ENCODE measurements around the gene TEX9.
"Not testable (repeated sequence)": the region's sequence is repeated elsewhere in the genome, so short reads cannot be mapped to it uniquely, and the experiment has no call there.

TEX9 gene

DNA sequence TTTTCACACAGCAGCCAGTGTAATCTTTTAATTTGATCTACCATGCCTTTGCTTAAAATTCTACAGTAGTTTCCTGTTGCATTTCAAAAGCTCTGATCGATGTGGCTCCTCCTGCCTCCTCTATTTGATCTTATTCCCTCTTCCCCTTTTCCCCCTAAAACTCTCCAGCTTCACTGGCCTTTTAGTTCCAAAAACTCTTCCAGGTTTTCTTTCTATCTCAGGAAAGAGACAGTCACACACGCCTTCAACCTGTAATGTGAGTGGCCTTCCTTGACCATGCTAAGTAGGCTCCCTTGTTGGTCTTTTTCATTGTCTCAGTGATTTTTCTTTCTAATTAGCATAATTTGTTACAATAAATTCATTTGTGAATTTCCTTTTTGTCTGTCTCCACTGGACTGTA lies 985 bp downstream of the TEX9 start:
- no peak for DNase-seq

DNA sequence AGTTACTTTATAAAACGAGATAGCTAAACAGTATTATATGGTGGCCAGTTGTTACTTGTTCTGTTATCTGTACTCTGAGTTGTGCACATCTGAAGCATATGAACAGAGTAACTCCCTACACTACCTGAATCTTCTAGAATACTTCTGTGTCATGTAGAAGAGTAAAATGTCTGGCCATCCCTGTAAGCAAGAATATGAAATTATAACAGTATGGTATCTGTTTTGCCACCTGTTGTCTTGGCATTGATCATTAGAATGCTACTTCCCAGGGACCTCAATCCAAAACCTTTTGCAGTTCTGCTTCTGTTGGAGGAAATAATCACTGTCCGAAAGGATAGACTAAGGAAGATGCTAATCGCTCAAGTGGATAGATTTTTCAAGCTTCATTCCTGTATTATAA lies 1.9 kb downstream of the TEX9 start:
- no peak for DNase-seq

DNA sequence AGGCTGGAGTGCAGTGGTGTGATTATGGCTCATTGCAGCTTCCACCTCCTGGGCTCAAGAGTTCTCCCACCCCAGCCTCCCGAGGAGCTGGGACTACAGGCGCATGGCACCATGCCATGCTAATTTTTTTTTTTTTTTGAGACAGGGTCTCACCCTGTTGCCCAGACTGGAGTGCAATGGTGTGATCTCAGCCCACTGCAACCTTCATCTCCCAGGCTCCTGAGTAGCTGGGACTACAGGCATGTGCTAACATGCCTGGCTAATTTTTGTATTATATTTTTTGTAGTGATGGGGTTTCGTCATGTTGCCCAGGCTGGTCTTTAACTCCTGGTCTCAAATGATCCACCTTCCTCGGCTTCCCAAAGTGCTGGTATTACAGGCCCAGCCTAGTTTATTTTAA lies 4.0 kb downstream of the TEX9 start:
- DNase-seq = no peak

DNA sequence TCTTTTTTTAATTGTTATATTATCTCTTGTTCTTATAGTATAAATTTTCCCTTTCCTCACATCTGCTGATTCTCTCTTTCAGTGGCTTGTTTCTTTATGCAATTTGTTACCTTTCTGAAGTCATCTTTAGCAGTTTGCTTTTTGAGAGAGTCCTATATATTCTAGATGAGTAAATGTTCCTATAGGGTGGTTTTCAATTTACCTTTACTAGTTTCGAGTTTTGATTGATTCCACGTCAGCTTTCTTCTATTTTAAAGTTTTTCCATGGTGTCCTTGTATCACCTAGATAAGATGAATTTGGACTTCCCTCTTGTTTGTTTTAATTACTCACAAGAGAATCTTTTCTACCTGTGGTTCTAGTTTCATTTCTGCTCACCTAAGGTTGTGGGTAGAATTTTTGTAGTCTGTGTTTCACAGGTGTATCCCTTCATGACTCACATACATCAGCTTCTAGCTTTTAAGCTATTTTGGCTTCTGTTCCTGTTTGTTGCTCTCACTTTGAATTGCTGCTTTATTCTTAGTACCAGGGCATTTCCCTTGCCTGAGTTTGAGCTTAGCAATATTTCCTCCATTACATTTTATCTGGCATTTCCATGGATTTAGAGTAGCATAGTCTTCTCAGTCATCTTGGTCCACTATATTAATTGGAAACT lies 6.4 kb downstream of the TEX9 start:
- DNase-seq = no peak

DNA sequence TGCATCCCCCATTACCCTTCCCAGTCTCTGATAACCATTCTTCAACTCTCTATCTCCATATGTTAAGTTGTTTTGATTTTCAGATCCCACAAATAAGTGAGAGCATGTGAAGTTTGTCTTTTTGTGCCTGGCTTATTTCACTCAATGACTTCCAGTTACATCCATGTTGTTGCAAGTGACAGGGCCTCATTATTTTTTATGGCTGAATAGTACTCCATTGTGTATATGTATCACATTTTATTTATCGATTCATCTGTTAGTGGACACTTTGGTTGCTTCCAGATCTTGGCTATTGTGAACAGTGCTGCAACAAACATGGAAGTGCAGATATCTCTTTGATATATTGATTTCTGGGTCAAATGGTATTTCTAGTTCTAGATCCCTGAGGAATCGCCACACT lies 9.5 kb downstream of the TEX9 start:
- not testable (repeated sequence) for DNase-seq

DNA sequence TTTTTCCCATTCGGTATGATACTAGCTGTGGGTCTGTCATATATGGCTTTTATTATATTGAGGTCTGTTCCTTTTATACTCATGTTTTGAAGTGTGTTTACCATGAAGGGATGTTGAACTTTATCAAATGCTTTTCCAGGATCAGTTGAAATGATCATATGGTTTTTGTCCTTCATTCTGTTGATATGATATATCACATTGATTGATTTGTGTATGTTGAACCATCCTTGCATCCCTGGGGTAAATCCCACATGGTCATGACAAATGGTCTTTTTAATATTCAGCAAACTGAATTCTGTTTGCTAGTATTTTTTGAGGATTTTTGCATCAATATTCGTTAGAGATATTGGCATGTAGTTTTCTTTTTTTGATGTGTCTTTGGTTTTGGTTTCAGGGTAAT lies 12.6 kb downstream of the TEX9 start:
- DNase-seq = not testable (repeated sequence)

DNA sequence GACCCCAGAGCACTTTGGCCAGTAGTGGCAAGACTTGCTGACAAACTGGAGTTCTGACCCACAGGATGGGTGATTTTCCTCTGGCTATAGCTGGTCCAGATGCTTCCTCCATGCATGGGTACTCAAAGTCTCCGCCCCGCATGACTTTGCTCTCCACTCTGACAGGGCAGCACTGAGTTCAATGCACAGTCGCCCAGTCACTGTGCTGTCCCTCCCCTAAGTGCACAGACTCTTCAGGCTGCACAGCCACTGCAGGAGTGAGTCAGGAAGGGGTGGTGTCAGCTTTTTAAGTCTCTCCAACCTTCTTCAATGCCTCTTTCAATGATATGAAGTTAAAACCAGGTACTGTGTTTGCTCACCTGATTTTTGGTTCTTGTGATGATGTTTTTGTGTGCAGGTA lies 17.8 kb downstream of the TEX9 start:
- no peak for DNase-seq

DNA sequence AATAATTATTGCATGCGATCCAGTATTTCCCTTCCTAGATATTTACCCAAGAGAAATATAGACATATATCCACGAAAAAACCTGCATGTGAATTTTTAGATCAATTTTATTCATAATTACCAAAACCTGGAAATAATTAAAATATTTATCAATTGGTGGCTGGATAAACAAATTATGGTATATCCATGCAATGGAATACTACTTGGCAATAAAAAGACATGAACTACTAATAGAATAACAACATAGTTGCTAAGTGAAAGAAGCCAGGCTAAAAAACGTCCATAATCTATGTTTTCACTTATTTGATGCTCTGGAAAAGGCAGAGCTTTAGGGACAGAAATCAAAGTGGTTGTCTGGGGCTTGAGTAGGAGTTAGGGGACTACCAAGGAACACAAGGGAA lies 20.7 kb downstream of the TEX9 start:
- no peak for DNase-seq

DNA sequence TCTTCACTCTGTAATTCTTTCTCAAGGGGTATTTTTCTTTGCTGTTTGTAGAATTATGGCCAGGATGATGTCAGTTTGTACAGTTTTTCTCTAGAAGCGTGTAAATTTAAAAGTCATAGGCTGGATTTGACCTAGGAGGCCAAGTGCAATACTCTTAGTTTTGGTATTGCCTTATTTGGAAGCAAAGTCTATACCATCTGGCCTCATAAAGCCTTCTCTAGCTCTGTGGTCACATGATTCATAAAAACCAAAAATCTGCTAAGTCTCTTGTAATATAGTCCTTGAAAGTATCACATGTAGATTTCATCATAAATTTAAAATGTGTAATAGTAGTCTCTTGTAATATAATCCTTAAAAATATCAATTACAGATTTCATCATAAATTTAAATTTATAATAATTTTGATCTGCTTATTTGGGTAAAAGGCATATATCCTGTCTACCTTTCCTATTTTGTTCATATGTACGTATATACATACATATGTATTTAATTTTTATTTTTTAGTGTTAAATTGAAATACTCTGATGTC lies 25.6 kb downstream of the TEX9 start:
- DNase-seq = no peak

DNA sequence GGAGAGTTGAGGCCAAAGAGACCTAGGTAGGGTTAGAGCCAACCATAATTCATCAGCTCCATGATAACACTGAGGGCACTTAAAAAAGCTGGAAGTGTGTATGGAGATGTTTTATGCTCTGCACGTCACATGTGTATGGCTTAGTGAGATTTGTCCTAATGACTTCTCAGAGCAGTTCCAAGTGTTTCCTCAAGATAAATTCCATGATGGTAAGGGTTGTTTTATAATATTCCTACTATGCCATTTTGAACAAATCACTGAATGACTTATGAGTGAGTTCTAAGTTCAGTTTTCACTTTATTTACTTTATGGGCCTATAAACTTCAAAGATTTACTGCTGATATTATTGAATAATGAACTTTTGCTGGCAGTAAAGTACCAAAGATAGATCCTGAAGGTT lies 28.1 kb downstream of the TEX9 start:
- no peak for DNase-seq

DNA sequence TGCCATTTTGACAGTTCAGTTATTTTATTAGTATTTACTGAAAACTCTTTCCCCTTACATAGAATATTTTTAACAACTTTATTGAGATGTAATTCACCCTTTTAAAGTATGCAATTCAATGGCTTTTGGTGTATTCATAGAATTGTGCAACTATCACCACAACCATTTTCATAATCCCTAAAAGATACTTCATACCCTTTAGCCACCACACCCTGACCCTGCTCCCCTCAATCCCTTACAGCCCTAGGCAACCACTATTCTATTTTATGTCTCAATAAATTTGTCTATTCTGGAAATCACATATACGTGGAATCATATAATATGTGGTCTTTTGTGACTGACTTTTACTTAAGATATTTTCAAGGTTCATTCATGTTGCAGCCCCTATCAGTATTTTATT lies 29.7 kb downstream of the TEX9 start:
- DNase-seq = no peak

DNA sequence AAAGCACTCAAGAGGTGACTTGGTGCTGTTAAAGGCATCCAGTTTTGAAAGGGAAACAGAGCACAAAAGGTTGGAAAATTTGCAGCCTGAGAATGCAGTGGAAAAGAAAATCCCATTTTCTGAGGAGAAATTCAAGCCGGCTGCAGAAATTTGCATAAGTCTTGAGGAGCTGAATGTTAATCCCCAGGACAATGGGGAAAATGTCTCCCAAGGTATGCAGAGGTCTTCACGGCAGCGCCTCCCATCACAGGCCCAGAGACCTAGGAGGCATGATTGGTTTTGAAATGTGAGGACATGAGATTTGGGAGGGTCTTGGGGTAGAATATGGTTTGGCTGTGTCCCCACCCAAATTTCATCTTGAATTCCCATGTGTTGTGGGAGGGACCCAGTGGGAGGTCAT lies 32.1 kb downstream of the TEX9 start:
- DNase-seq = not testable (repeated sequence)

DNA sequence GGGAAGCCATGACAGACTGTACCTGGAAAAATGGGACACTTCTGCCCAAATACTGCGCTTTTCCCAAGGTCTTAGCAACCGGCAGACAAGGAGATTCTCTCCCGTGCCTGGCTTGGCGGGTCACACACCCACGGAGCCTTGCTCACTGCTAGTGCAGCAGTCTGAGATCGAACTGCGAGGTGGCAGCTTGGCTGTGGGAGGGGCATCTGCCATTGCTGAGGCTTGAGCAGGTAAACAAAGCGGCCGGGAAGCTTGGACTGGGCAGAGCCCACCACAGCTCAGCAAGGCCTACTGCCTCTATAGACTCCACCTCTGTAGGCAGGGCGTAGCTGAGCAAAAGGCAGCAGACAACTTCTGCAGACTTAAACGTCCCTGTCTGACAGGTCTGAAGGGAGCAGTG lies 34.0 kb downstream of the TEX9 start:
- DNase-seq = not testable (repeated sequence)

DNA sequence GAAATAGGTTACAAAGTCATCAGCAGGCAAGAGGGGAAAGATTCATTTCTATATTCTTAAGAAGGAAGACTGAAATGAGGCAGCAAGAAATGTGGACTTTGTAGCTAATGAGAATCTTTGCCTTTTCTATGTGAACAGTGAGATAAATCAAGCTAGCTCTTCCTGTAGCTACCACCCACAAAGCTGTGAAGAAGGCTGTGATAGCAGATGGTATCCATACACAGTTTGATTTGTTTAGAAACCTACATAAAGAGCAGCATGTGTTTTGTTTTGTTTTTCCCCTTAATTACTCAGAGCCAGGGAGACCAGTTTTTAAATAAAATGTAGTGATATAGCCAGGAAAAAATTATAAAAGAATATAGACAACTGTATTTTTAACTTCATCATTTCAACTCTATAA lies 45.5 kb downstream of the TEX9 start:
- no peak for DNase-seq

DNA sequence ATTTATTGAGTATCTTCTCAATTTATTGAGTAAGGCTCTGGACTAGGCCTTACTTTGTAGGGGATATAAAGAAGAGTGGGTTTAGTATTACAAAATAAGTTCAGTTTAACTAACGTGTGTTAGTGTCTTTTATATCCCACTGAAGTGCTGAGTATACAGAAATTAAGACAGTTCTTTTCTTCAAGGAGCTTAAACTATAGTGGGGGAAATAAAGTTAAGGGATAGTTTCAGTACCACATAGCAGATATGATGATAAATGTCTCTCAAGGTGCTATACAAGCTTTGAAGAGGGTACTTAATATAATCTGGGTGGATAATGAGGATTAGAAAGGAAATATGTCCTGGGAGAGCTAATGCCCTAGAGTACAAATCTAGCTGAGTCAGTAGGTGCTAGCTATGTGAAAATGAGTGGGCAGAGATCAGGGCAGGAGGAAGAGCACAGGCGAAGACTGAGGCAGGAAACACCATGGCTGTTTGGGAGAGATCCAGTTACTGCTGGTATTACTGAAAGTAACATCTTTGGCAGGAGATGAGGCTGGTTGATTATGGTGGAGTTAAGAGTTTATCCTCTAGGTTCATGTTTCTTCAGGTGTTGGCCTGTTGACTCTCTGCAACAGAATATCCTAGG lies 46.0 kb downstream of the TEX9 start:
- no peak for DNase-seq

DNA sequence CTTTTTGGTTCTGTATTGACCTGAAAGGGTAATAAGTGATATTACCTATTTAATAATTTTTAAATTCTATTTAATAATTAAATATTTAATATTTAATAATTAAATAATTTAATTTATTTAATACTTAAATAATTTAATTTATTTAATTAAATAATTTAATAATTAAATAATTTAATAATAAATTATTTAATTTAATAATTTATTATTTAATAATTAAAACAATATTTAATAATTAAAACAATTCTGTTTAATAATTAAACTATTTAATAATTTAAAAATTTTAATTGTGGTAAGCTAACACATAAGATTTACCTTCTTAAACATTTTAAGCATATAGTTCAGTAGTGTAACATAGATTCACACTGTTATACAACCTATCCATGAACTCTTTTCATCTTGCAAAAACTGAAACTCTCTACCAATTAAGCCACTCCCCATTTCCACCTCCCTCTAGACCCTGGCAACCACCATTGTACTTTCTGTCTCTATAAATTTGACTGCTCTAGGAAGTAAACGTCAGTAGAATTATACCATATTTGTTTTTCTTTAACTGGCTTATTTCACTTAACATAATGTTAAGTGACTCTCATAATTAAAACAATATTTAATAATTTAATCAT lies 48.0 kb downstream of the TEX9 start:
- DNase-seq = not testable (repeated sequence)

DNA sequence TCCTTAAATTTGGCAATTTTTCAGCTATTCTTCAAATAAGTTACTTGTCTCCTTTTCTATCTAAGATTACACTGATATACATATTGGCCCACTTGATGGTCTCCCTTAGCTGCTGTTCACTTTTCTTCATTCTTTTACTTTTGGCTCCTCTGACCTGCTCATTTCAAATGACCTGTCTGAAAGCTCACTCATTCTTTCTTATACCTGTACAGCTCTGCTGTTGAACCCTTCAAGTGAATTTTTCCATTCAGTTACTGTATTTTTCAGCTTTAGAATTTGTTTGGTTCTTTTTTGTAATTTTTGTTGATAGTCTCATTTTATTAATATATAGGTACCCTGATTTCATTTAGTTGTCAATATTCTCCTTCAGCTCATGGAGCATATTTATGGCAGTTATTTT lies 60.0 kb downstream of the TEX9 start:
- no peak for DNase-seq

DNA sequence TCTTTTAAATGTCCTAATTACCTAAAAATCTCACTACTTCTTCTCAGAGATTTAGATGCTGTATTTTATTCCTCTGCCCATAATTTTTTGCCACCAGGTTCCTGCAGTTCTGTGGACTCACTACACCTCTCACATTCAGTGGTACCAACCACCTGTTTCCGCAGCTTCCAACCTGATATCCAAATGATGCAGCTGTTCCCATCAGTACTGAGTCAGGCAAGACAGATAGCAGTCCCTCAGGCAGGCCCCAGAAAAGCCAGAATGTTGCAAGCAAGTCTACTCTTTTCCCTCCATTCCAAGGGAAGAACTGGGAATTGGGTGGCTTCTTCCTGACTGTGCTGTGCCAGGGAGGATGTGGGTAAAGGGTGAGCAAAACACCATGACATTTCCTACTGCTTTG lies 60.8 kb downstream of the TEX9 start:
- no peak for DNase-seq

DNA sequence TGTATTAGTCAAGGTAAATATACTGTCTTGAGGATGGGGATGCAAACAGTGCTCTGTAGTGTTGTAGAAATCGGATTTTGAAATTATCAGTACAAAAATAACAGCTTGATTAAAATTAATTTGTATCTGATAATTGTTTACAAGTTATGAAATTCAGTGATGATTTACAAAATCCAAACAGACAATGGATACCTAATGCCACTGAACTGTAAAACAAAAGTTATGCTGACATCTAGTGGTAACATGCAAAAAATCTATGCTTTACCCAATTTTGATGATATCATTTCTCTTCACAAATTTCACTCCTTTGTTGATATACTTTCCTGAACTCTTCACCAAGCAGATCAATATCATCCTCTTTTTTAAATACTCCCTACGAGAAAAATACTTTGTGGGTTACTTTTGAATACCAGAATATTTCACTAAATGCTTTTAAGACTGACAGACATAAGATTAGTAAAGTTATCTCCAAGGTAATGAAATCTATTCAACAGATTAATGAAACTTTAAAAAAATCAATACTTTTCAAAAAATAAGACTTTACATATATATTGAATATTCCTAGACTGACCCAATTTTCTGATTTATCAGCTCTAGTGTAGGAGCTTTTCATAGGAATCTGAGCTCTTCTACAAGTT lies 63.7 kb downstream of the TEX9 start:
- DNase-seq = no peak

DNA sequence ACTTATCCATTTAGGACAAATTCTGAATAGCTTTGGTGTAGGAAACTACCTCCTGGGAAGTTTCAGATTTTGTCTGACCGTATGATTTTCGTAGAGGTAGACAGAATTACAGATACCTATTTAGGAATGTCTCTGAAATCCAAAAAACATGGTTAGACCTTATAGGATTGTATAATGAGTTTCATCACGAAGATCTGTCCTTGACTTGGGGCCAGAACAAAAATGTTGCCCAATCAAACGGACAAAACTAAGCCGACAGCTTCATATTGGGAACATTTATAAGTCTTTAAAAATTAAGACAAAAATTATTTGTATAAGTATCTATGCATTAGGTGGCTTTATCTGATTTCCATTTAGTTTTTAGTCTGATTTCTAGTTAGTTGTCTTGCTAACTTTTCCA lies 67.1 kb downstream of the TEX9 start:
- no peak for DNase-seq

DNA sequence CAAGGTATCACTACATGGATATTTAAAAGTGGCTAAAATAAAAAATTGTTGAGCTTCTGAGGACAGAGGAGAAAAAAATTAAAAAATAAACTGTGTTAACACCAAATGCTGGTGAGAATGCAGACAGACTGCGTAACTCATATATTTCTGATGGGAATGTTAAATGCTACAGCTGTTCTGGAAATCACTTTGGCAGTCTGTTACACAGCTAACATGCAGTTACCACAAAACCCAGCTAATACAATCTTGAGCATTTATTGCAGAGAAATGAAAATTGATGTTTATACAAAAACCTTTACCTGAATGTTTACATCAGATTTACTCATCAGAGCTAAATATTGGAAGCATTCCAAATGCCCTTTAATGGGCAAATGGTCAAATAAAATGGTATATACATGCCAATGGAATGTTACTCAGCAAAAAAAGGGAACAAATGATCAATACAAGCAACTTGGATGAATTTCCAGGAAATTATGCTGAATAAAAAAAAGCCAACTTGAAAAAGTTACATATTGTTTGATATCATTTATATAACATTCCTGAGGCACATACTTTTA lies 75.1 kb downstream of the TEX9 start:
- DNase-seq = no peak

DNA sequence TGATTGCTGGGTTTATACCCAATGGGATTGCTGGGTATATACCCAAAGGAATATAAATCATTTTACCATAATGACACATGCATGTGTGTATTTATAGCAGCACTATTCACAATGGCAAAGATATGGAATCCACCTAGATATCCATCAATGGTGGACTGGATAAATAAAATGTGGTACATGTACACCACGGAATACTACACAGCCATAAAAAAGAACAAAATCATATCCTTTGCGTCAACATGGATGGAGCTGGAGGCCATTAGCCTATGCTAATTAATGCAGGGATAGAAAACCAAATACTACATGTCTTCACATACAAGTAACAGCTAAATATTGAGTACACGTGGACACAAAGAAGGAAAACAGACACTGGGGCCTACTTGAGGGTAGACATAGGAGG lies 77.1 kb downstream of the TEX9 start:
- DNase-seq = no peak

All from nucleus accumbens (tissue), 56 donors.